Tibial nerve (tissue), 4 donors: Measurements from ENCODE around the gene CDH4. TPM values are rescaled to one million over a fixed set of nuclear protein-coding genes. Genes with fewer than 3 reads are reported as not detected.

Experiments used
- DNase-seq, 2 donors: peaks; one replicate each; pipeline ENCODE4 v3.0.0-alpha.2; 2019; ENCODE audit warnings: low spot score in 2 of 2
- H3K27ac ChIP-seq, 4 donors: fragments of 200-600 bp; sonication (generic) in 3 of 4; one replicate each; pipeline ENCODE4 v1.5.1; 2017 to 2019; ENCODE audit warnings: mild to moderate bottlenecking in 1 of 4
- H3K27me3 ChIP-seq, 2 donors: fragments of 200-600 bp; sonication (generic) in 1 of 2; one replicate each; pipeline versions ENCODE4 v1.5.1 to v1.6.0; 2017 to 2019
- H3K36me3 ChIP-seq, 3 donors: fragments of 200-600 bp; sonication (generic); one replicate each; pipeline ENCODE4 v1.5.1; 2018 to 2019
- H3K4me1 ChIP-seq, 4 donors: fragments of 200-600 bp; sonication (generic) in 3 of 4; one replicate each; pipeline ENCODE4 v1.5.1; 2017 to 2019
- H3K4me3 ChIP-seq, 4 donors: fragments of 200-600 bp; sonication (generic) in 3 of 4; one replicate each; pipeline ENCODE4 v1.5.1; 2017 to 2019; ENCODE audit warnings: mild to moderate bottlenecking in 1 of 4, moderate library complexity in 1 of 4
- H3K9me3 ChIP-seq, 4 donors: fragments of 200-600 bp; sonication (generic) in 3 of 4; one replicate each; pipeline ENCODE4 v1.5.1; 2017 to 2019
- CTCF ChIP-seq, 5 experiments: fragments of 200-600 bp in 3 of 5; fragments of 450-650 bp in 2 of 5; sonication (generic) in 3 of 5; IDR thresholded peaks; one replicate each; pipeline ENCODE4 v1.5.1; 2016 to 2019; ENCODE audit warnings: antibody characterized with exemption in 5 of 5, mild to moderate bottlenecking in 3 of 5, moderate library complexity in 2 of 5
- EP300 ChIP-seq, 2 donors: sonication (generic); formaldehyde crosslinking; IDR thresholded peaks; one replicate each; pipeline ENCODE4 v1.6.1; 2017; ENCODE audit warnings: antibody characterized with exemption in 2 of 2, mild to moderate bottlenecking in 1 of 2
- POLR2A ChIP-seq, 2 donors: fragments of 450-650 bp; IDR thresholded peaks; one replicate each; pipeline ENCODE4 v1.6.1; 2017; ENCODE audit warnings: antibody characterized with exemption in 2 of 2, mild to moderate bottlenecking in 2 of 2, moderate library complexity in 2 of 2
- WGBS, 2 donors: methylation state at CpG; one replicate each; pipeline ENCODE4 v1.1.5; 2018; 5-methylcytosine and 5-hydroxymethylcytosine counted together
- total RNA-seq, 4 donors: library from RNA; depleted of rRNA; stranded (reverse); fragments of >200 nt; gene quantifications; one replicate each; pipeline ENCODE4 v1.1.0, GENCODE V29; 2016

CDH4 gene
- total RNA-seq, 4 donors from 2014 or later, result 0.78 to 2.3 (median 1.0) TPM

GRCh38 chr20:61217848-61218247 is 34.2 kb upstream of the CDH4 start:
- TF ChIP-seq POLR2A (IDR thresholded peaks at IDR 0.05) (no peak), EP300 (IDR thresholded peaks at IDR 0.05) (no peak), CTCF (IDR thresholded peaks at IDR 0.05) (no peak)
- 89 to 94% methylated on average over 1 of the region's 1 CpG for WGBS, 2 donors
- H3K36me3 ChIP-seq, result no peaks in the 10 kb centered on the region
- H3K4me1 ChIP-seq, result peaks cover 0 to 6% (median 0%) of the 10 kb centered on the region in 4 donors
- H3K27ac ChIP-seq, result no peak overlapping the region
- DNase-seq, result no peak
- H3K9me3 ChIP-seq, result no peaks in the 10 kb centered on the region
- no peak overlapping the region for H3K4me3 ChIP-seq
- no peaks in the 10 kb centered on the region for H3K27me3 ChIP-seq

- DNase-seq, result no peak
- H3K9me3 ChIP-seq, result no peaks in the 10 kb centered on the region
- H3K27me3 ChIP-seq, result peaks cover 0 to 4% of the 10 kb centered on the region in 2 donors
- no peak overlapping the region for H3K27ac ChIP-seq
- no peak overlapping the region for H3K4me3 ChIP-seq
- H3K4me1 ChIP-seq, result peaks cover 0 to 6% (median 0%) of the 10 kb centered on the region in 4 donors
- TF ChIP-seq CTCF (IDR thresholded peaks at IDR 0.05), result no peak
- TF ChIP-seq POLR2A (IDR thresholded peaks at IDR 0.05), result no peak
- no peak for TF ChIP-seq EP300 (IDR thresholded peaks at IDR 0.05)
- no peaks in the 10 kb centered on the region for H3K36me3 ChIP-seq
These were observed 33.0 kb upstream of the CDH4 start for GRCh38 chr20:61219021-61219431.

GRCh38 chr20:61220131-61220530 is 31.9 kb upstream of the CDH4 start:
- DNase-seq, result no peak
- Histone ChIP-seq H3K27ac (no peak overlapping the region), H3K4me3 (no peak overlapping the region), H3K9me3 (no peaks in the 10 kb centered on the region), H3K36me3 (no peaks in the 10 kb centered on the region), H3K27me3 (peaks cover 0 to 4% of the 10 kb centered on the region in 2 donors), H3K4me1 (peaks cover 0 to 6% (median 0%) of the 10 kb centered on the region in 4 donors)
- TF ChIP-seq POLR2A (IDR thresholded peaks at IDR 0.05), result no peak
- no peak for TF ChIP-seq CTCF (IDR thresholded peaks at IDR 0.05)
- no peak for TF ChIP-seq EP300 (IDR thresholded peaks at IDR 0.05)
- 72 to 84% methylated on average over 4 of the region's 4 CpGs for WGBS, 2 donors

GRCh38 chr20:61220626-61221325 is 31.3 kb upstream of the CDH4 start:
- Histone ChIP-seq H3K27ac (no peak overlapping the region), H3K4me1 (peaks cover 0 to 6% (median 0%) of the 10 kb centered on the region in 4 donors), H3K36me3 (no peaks in the 10 kb centered on the region), H3K27me3 (peaks cover 0 to 4% of the 10 kb centered on the region in 2 donors), H3K4me3 (no peak overlapping the region), H3K9me3 (no peaks in the 10 kb centered on the region)
- WGBS, 2 donors, result 75 to 81% methylated on average over 17 of the region's 17 CpGs
- no peak for DNase-seq
- TF ChIP-seq CTCF (IDR thresholded peaks at IDR 0.05) (no peak), POLR2A (IDR thresholded peaks at IDR 0.05) (no peak), EP300 (IDR thresholded peaks at IDR 0.05) (no peak)

GRCh38 chr20:61222699-61223098 is 29.4 kb upstream of the CDH4 start:
- no peak for DNase-seq
- Histone ChIP-seq H3K4me1 (peaks cover 0 to 6% (median 0%) of the 10 kb centered on the region in 4 donors), H3K4me3 (no peak overlapping the region), H3K27me3 (peaks cover 0 to 4% of the 10 kb centered on the region in 2 donors), H3K36me3 (no peaks in the 10 kb centered on the region), H3K9me3 (no peaks in the 10 kb centered on the region), H3K27ac (no peak overlapping the region)
- 93 to 94% methylated on average over 3 of the region's 3 CpGs for WGBS, 2 donors
- TF ChIP-seq EP300 (IDR thresholded peaks at IDR 0.05) (no peak), POLR2A (IDR thresholded peaks at IDR 0.05) (no peak), CTCF (IDR thresholded peaks at IDR 0.05) (no peak)
